ACC112 (cell line): ENCODE results near the gene HS3ST5.

Experiments used
- H2AFZ ChIP-seq: fragments of 200-600 bp; sonication (generic); one replicate; pipeline ENCODE4 v1.6.0; 2017; ENCODE audit warnings: antibody characterized with exemption, low read length; ENCODE audit not compliant: unreplicated experiment
- H3K27ac ChIP-seq: fragments of 200-600 bp; sonication (generic); 2 replicates; pipeline ENCODE4 v1.5.1; 2014; ENCODE audit warnings: low read depth, mild to moderate bottlenecking, antibody characterized with exemption, low read length, moderate library complexity
- H3K27me3 ChIP-seq: fragments of 200-600 bp; sonication (generic); 2 replicates; pipeline ENCODE4 v1.6.1; 2014; ENCODE audit warnings: mild to moderate bottlenecking, antibody characterized with exemption, low read length, moderate library complexity, mixed read lengths; ENCODE audit not compliant: insufficient read depth
- H3K36me3 ChIP-seq: fragments of 200-600 bp; sonication (generic); 2 replicates; pipeline ENCODE4 v1.6.1; 2016; ENCODE audit warnings: mild to moderate bottlenecking, antibody characterized with exemption, low read length, moderate library complexity, mixed read lengths; ENCODE audit not compliant: insufficient read depth
- H3K4me1 ChIP-seq: fragments of 200-600 bp; sonication (generic); one replicate; pipeline ENCODE4 v1.6.1; 2016; ENCODE audit warnings: low read length, mixed read lengths; ENCODE audit not compliant: insufficient read depth, unreplicated experiment, control insufficient read depth
- H3K4me3 ChIP-seq: fragments of 200-600 bp; sonication (generic); 2 replicates; pipeline ENCODE4 v1.5.1; 2014; ENCODE audit warnings: mild to moderate bottlenecking, low read depth, low read length
- H3K79me2 ChIP-seq: fragments of 200-600 bp; sonication (generic); one replicate; pipeline ENCODE4 v1.6.0; 2016; ENCODE audit warnings: low read length; ENCODE audit not compliant: control insufficient read depth, unreplicated experiment, insufficient read depth

HS3ST5 gene

GRCh38 chr6:114170372-114170771, 172.5 kb downstream of the HS3ST5 start:
- Histone ChIP-seq H3K27ac (no peak overlapping the region), H3K4me1 (no peaks in the 10 kb centered on the region)

GRCh38 chr6:114169763-114170162, 173.1 kb downstream of the HS3ST5 start:
- no peaks in the 10 kb centered on the region for H3K4me1 ChIP-seq
- no peak overlapping the region for H3K4me3 ChIP-seq
- no peak overlapping the region for H3K27ac ChIP-seq
- peaks cover 19% of the 10 kb centered on the region; the same call in 1 of the 2 replicates for H3K27me3 ChIP-seq
- no peaks in the 10 kb centered on the region for H3K36me3 ChIP-seq
- no peaks in the 10 kb centered on the region for H3K79me2 ChIP-seq
- no peak overlapping the region for H2AFZ ChIP-seq

More at GRCh38 chr6:114170372-114170771, 172.5 kb downstream of the HS3ST5 start:
- Histone ChIP-seq H3K79me2 (no peaks in the 10 kb centered on the region), H2AFZ (no peak overlapping the region), H3K4me3 (no peak overlapping the region), H3K36me3 (no peaks in the 10 kb centered on the region), H3K27me3 (peaks cover 19% of the 10 kb centered on the region; the same call in 1 of the 2 replicates)

DNA sequence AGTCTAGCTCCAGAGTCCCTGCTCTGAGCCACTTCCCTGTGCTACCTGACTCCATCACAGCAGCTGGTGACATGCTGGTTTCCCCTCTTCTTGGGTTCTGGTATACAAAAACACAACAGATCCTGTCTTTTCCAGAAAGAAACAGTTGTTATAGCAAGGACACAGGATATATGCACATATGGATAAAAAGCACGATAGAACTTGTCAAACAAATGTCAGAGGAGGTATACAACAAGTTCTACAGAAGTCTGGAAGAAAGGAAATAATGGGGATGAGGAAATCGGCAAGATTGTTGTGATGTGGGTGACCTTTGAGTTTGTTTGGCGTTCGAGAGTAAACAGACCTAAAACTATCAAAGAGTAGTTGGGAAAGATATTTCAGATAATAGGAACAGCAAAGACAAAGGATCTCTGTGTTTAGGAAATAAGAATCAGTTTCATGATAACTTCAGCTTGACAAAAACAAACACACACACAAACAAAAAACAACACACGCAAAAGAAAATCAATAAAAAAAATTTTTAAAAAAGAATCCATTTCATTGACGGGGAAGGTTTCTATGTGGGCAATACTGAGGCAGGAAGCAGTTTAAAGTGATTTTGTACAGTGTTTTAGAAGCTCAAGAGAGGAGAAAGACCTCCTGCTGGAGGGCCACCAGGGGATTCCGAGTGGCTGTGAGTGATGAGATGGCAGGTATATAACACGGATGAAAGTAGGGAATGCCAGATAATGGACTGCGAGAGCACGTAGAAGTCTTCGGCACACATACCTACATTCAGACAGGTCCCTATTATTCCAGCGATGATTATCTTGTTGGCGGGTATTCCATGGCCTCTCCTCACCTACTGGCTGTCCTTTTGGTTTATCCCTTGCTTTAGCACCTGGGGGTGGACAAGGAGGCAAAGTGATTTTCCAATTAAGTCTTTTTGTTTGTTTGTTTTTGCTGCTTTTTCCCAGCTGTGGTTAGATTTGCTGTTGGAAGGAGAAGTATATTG, 174.9 kb downstream of the HS3ST5 start:
- Histone ChIP-seq H3K79me2 (no peaks in the 10 kb centered on the region), H3K4me1 (no peaks in the 10 kb centered on the region), H3K36me3 (no peaks in the 10 kb centered on the region), H3K4me3 (no peak overlapping the region), H3K27ac (no peak overlapping the region), H3K27me3 (peaks cover 18% of the 10 kb centered on the region; the same call in 1 of the 2 replicates), H2AFZ (no peak overlapping the region)

- no peaks in the 10 kb centered on the region for H3K36me3 ChIP-seq
- H2AFZ ChIP-seq: no peak overlapping the region
- peaks cover 27% of the 10 kb centered on the region; the same call in 1 of the 2 replicates for H3K27me3 ChIP-seq
- H3K27ac ChIP-seq: no peak overlapping the region
- H3K4me3 ChIP-seq: no peak overlapping the region
- H3K4me1 ChIP-seq: no peaks in the 10 kb centered on the region
- no peaks in the 10 kb centered on the region for H3K79me2 ChIP-seq
Measured at GRCh38 chr6:114164207-114164606, 178.6 kb downstream of the HS3ST5 start.

- no peaks in the 10 kb centered on the region for H3K79me2 ChIP-seq
- no peak overlapping the region for H2AFZ ChIP-seq
- peaks cover 36% of the 10 kb centered on the region; the same call in 1 of the 2 replicates for H3K27me3 ChIP-seq
- no peak overlapping the region for H3K27ac ChIP-seq
- H3K4me3 ChIP-seq: no peak overlapping the region
- H3K4me1 ChIP-seq: no peaks in the 10 kb centered on the region
- no peaks in the 10 kb centered on the region for H3K36me3 ChIP-seq
Measured at GRCh38 chr6:114162691-114163347, 180.0 kb downstream of the HS3ST5 start.

GRCh38 chr6:114160881-114161280, 181.9 kb downstream of the HS3ST5 start:
- no peak overlapping the region for H3K27ac ChIP-seq
- no peak overlapping the region for H2AFZ ChIP-seq
- no peaks in the 10 kb centered on the region for H3K36me3 ChIP-seq
- no peaks in the 10 kb centered on the region for H3K4me1 ChIP-seq
- H3K4me3 ChIP-seq: no peak overlapping the region
- H3K27me3 ChIP-seq: peaks cover 34% of the 10 kb centered on the region; the same call in 1 of the 2 replicates
- no peaks in the 10 kb centered on the region for H3K79me2 ChIP-seq

GRCh38 chr6:114159727-114160126, 183.1 kb downstream of the HS3ST5 start:
- Histone ChIP-seq H3K4me1 (no peaks in the 10 kb centered on the region), H3K36me3 (no peaks in the 10 kb centered on the region), H2AFZ (no peak overlapping the region)

DNA sequence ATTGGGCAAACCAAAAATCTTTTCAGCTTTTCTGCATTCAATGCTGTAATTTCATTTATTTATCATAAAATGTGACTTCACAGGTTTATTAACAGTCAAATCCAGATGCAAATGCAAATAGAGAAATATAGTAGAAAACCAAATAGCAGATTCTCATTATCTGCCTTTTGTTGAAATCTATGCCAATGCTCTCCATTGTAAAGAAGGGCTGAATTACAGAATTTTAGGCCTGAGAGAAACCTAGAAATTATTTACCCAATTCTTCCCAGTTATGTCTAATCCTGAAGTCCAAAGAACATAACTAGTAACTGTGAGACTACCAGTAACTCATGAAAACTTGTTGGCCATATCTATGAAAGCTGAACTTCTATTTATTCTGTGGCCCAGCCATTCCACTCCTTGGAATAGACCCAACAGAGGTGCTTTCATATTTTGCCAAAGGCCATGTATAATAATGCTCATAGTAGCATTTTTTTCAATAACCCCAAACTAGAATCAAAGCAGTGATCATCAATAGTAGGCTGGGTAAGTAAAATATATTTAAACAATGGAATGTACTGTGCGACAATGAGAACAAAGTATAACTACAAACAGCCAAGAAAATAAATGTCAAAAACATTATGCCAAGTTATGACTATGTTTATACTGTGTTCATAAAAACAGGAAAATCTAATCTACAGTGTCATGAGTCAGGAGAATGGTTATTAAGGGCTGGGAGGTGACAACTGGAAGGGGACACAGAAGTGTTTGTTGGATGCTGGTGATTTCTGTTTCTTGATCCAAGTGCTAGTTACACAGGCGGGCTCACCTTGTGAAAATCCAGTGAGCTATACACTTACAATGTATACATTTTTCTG, 183.8 kb downstream of the HS3ST5 start:
- no peaks in the 10 kb centered on the region for H3K36me3 ChIP-seq
- no peaks in the 10 kb centered on the region for H3K79me2 ChIP-seq
- no peak overlapping the region for H2AFZ ChIP-seq
- no peak overlapping the region for H3K4me3 ChIP-seq
- H3K4me1 ChIP-seq: no peaks in the 10 kb centered on the region
- H3K27me3 ChIP-seq: peaks cover 46% of the 10 kb centered on the region
- no peak overlapping the region for H3K27ac ChIP-seq

More at GRCh38 chr6:114159727-114160126, 183.1 kb downstream of the HS3ST5 start:
- Histone ChIP-seq H3K4me3 (no peak overlapping the region), H3K27me3 (peaks cover 45% of the 10 kb centered on the region), H3K79me2 (no peaks in the 10 kb centered on the region), H3K27ac (no peak overlapping the region)

- Histone ChIP-seq H3K36me3 (no peaks in the 10 kb centered on the region), H3K4me1 (no peaks in the 10 kb centered on the region), H3K79me2 (no peaks in the 10 kb centered on the region), H3K27ac (no peak overlapping the region), H3K27me3 (peaks cover 46% of the 10 kb centered on the region), H3K4me3 (no peak overlapping the region), H2AFZ (no peak overlapping the region)
Measured at GRCh38 chr6:114158411-114158810, 184.4 kb downstream of the HS3ST5 start.

DNA sequence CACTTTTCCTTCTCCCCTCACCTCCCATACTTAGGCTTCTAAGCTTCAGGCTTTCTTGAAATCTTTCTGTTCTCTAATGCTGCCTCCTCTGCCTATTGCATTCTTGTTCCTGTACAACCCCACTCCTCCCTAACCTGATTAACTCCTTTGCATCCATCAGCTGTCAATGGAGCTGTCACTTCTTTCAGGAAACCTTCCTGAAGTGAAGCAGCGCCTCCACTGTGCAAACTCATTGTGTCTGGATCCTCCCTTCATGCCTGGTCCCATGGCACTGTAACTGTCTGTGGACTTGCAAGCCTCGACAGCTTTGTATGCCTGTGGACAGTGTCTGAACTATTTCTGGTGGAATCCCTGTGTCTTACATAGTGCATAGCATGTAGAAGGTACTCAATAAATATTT, 185.0 kb downstream of the HS3ST5 start:
- Histone ChIP-seq H3K4me1 (no peaks in the 10 kb centered on the region), H3K27ac (no peak overlapping the region), H3K79me2 (no peaks in the 10 kb centered on the region), H3K4me3 (no peak overlapping the region), H3K36me3 (no peaks in the 10 kb centered on the region), H2AFZ (no peak overlapping the region), H3K27me3 (peaks cover 47% of the 10 kb centered on the region)
